HG03175 (cell line): Measurements from ENCODE around the gene RNU1-1.
"Not testable (repeated sequence)": the region's sequence is repeated elsewhere in the genome, so short reads cannot be mapped to it uniquely, and the experiment has no call there.

ENCODE experiments used
- ATAC-seq: cut with Tn5 transposase; IDR thresholded peaks from one replicate; pipeline ENCODE4 v1.9.1; 2021; ENCODE audit warnings: mild to moderate bottlenecking, moderate library complexity; ENCODE audit not compliant: unreplicated experiment

The RNU1-1 gene

GRCh38 chr1:16514107-16515055 is at the start of gene RNU1-1:
Gene RNU1-1 (minus strand): TSS chr1:16514285.
- not testable (repeated sequence) for ATAC-seq

GRCh38 chr1:16561035-16561434 is 47.0 kb upstream of the RNU1-1 start:
- ATAC-seq, result not testable (repeated sequence)

GRCh38 chr1:16560498-16560897 is 46.4 kb upstream of the RNU1-1 start:
- not testable (repeated sequence) for ATAC-seq

GRCh38 chr1:16559688-16560087 is 45.6 kb upstream of the RNU1-1 start:
- not testable (repeated sequence) for ATAC-seq

GRCh38 chr1:16557034-16557433 is 42.9 kb upstream of the RNU1-1 start:
- ATAC-seq, result not testable (repeated sequence)

GRCh38 chr1:16553244-16553643 is 39.2 kb upstream of the RNU1-1 start:
- ATAC-seq, result not testable (repeated sequence)

GRCh38 chr1:16550212-16550918 is 36.3 kb upstream of the RNU1-1 start:
- not testable (repeated sequence) for ATAC-seq

GRCh38 chr1:16549545-16549944 is 35.5 kb upstream of the RNU1-1 start:
- ATAC-seq, result not testable (repeated sequence)

GRCh38 chr1:16547502-16548241 is 33.6 kb upstream of the RNU1-1 start:
- not testable (repeated sequence) for ATAC-seq

GRCh38 chr1:16545682-16546095 is 31.6 kb upstream of the RNU1-1 start:
- not testable (repeated sequence) for ATAC-seq

- ATAC-seq, result not testable (repeated sequence)
Observed at GRCh38 chr1:16540421-16540893, 26.4 kb upstream of the RNU1-1 start.

- not testable (repeated sequence) for ATAC-seq
Observed at GRCh38 chr1:16537528-16537927, 23.4 kb upstream of the RNU1-1 start.

GRCh38 chr1:16536796-16537195 is 22.7 kb upstream of the RNU1-1 start:
- ATAC-seq, result not testable (repeated sequence)

GRCh38 chr1:16535898-16536297 is 21.8 kb upstream of the RNU1-1 start:
- not testable (repeated sequence) for ATAC-seq

GRCh38 chr1:16535487-16535886 is 21.4 kb upstream of the RNU1-1 start:
- ATAC-seq, result not testable (repeated sequence)

GRCh38 chr1:16534829-16535456 is 20.9 kb upstream of the RNU1-1 start:
- not testable (repeated sequence) for ATAC-seq

- ATAC-seq, result not testable (repeated sequence)
Observed at GRCh38 chr1:16534239-16534828, 20.2 kb upstream of the RNU1-1 start.

GRCh38 chr1:16532235-16532991 is 18.3 kb upstream of the RNU1-1 start:
- ATAC-seq, result not testable (repeated sequence)

- not testable (repeated sequence) for ATAC-seq
Observed at GRCh38 chr1:16528338-16528737, 14.3 kb upstream of the RNU1-1 start.
